ENCODE data around the gene SRCAP. TPM values are rescaled to one million over a fixed set of nuclear protein-coding genes. Genes with fewer than 3 reads are reported as not detected.

The SRCAP gene
- total and polyA plus RNA-seq, 8 donors, result 1.2 to 70.1 (median 24.6) TPM

DNA sequence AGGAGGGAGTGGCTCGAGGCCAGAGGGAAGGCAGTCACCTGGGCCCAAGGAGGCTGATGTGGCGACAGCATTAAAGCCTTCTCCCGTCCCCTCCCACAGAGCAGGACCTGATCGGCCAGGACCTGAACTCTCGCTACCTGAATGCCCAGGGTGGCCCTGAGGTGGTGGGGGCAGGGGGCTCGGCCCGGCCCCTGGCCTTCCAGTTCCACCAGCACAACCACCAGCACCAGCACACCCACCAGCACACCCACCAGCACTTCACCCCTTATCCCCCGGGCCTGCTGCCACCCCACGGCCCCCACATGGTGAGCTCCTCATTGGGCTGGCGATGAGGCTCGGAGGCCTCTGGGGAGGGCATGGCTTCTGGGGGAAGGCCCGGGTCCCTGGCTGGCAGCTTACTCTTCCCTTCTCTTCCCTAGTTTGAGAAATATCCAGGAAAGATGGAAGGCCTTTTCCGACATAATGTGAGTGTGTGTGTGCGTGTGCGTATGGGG is 34.3 kb upstream of the SRCAP start:
- TF ChIP-seq EP300 (IDR thresholded peaks at IDR 0.05), result no peak
- TF ChIP-seq, protein P1, sequence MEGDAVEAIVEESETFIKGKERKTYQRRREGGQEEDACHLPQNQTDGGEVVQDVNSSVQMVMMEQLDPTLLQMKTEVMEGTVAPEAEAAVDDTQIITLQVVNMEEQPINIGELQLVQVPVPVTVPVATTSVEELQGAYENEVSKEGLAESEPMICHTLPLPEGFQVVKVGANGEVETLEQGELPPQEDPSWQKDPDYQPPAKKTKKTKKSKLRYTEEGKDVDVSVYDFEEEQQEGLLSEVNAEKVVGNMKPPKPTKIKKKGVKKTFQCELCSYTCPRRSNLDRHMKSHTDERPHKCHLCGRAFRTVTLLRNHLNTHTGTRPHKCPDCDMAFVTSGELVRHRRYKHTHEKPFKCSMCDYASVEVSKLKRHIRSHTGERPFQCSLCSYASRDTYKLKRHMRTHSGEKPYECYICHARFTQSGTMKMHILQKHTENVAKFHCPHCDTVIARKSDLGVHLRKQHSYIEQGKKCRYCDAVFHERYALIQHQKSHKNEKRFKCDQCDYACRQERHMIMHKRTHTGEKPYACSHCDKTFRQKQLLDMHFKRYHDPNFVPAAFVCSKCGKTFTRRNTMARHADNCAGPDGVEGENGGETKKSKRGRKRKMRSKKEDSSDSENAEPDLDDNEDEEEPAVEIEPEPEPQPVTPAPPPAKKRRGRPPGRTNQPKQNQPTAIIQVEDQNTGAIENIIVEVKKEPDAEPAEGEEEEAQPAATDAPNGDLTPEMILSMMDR (IDR thresholded peaks at IDR 0.05), result no peak
- TF ChIP-seq POLR2AphosphoS5 (IDR thresholded peaks at IDR 0.05), result no peak
- TF ChIP-seq POLR2A (IDR thresholded peaks at IDR 0.05), result no peak
- Histone ChIP-seq H3K9me3 (no peaks in the 10 kb centered on the region), H3K4me1 (peaks cover 30 to 63% (median 53%) of the 10 kb centered on the region in 4 donors), H3K4me3 (no peak overlapping the region), H3K27ac (no peak overlapping the region), H3K36me3 (peaks cover 75 to 93% (median 91%) of the 10 kb centered on the region in 4 donors), H3K27me3 (no peaks in the 10 kb centered on the region)
- no peak for DNase-seq
- whole genome bisulfite sequencing, 5 donors, result 88 to 91% (median 90%) methylated on average over 8 to 15 of the region's 15 CpGs
- intact Hi-C loops (cut with DNase I; ENCODE audit: low total_unique reads), result no loop called here

- Histone ChIP-seq H3K36me3 (peaks cover 80 to 99% (median 97%) of the 10 kb centered on the region in 4 donors), H3K27me3 (no peaks in the 10 kb centered on the region), H3K4me1 (peaks cover 28 to 57% (median 48%) of the 10 kb centered on the region in 4 donors), H3K27ac (no peak overlapping the region), H3K4me3 (no peak overlapping the region), H3K9me3 (no peaks in the 10 kb centered on the region)
- DNase-seq, result no peak
- TF ChIP-seq EP300 (IDR thresholded peaks at IDR 0.05) (no peak), POLR2A (IDR thresholded peaks at IDR 0.05) (no peak), POLR2AphosphoS5 (IDR thresholded peaks at IDR 0.05) (no peak)
- TF ChIP-seq, protein P1 (IDR thresholded peaks at IDR 0.05), result no peak
- WGBS, 5 donors, result 80 to 87% (median 83%) methylated on average over 18 to 22 of the region's 22 CpGs
- intact Hi-C loops (cut with DNase I; ENCODE audit: low total_unique reads), result no loop called here
Observed at GRCh38 chr16:30665155-30665829, 33.7 kb upstream of the SRCAP start.

- DNase-seq, result no peak
- no peak overlapping the region for H3K4me3 ChIP-seq
- TF ChIP-seq EP300 (IDR thresholded peaks at IDR 0.05) (no peak), POLR2AphosphoS5 (IDR thresholded peaks at IDR 0.05) (no peak), POLR2A (IDR thresholded peaks at IDR 0.05) (no peak)
- TF ChIP-seq, protein P1 (IDR thresholded peaks at IDR 0.05), result no peak
- H3K27ac ChIP-seq, result no peak overlapping the region
- H3K27me3 ChIP-seq, result no peaks in the 10 kb centered on the region
- H3K9me3 ChIP-seq, result no peaks in the 10 kb centered on the region
- intact Hi-C loops (cut with DNase I; ENCODE audit: low total_unique reads), result no loop called here
- peaks cover 80 to 100% (median 100%) of the 10 kb centered on the region in 4 donors for H3K36me3 ChIP-seq
- WGBS, 5 donors, result 52 to 76% (median 66%) methylated on average over 4 of the region's 4 CpGs
- peaks cover 23 to 52% (median 43%) of the 10 kb centered on the region in 4 donors for H3K4me1 ChIP-seq
Observed at GRCh38 chr16:30665830-30666190, 33.2 kb upstream of the SRCAP start.

DNA sequence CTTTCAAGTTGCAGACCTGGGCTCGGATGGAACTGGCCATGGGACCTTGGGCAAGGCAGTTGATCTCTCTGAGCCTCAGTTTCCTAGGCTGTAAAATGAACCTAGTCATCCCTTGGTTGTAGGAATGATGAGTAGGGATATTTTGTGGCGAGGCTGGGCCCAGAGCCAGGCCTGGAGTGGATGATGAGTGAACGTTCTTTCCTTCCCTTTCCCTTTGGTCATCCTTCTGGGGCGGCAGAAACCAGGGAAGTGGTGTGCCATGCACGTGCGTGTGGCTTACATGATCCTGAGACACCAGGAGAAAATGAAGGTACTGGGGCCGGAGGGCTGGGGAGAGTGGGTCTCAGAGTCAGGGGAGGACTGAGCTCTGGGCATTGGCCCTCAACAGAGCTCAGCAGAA is 32.3 kb upstream of the SRCAP start:
- no peak overlapping the region for H3K4me3 ChIP-seq
- intact Hi-C loops (cut with DNase I; ENCODE audit: low total_unique reads), result no loop called here
- H3K27me3 ChIP-seq, result no peaks in the 10 kb centered on the region
- 80 to 90% (median 83%) methylated on average over 5 to 7 of the region's 7 CpGs for WGBS, 5 donors
- no peak for TF ChIP-seq POLR2AphosphoS5 (IDR thresholded peaks at IDR 0.05)
- TF ChIP-seq EP300 (IDR thresholded peaks at IDR 0.05), result no peak
- TF ChIP-seq, protein P1 (IDR thresholded peaks at IDR 0.05), result no peak
- no peak for TF ChIP-seq POLR2A (IDR thresholded peaks at IDR 0.05)
- peaks cover 80 to 100% (median 95%) of the 10 kb centered on the region in 4 donors for H3K36me3 ChIP-seq
- H3K9me3 ChIP-seq, result no peaks in the 10 kb centered on the region
- no peak for DNase-seq
- H3K27ac ChIP-seq, result no peak overlapping the region
- H3K4me1 ChIP-seq, result peaks cover 14 to 43% (median 35%) of the 10 kb centered on the region in 4 donors

All from stomach (tissue), 9 donors.